Esophagus muscularis mucosa (tissue), 4 donors: Measurements from ENCODE around the gene BLOC1S5. TPM values are rescaled to one million over a fixed set of nuclear protein-coding genes. Genes with fewer than 3 reads are reported as not detected.

Experiments used
- DNase-seq: peaks from one replicate; pipeline ENCODE4 v3.0.0-alpha.2; 2017; ENCODE audit errors: extremely low spot score
- H3K27ac ChIP-seq, 4 donors: fragments of 200-600 bp; sonication (generic); replicated peaks in 1 of 4; 1 replicate in 3 of 4; 2 replicates in 1 of 4; pipeline ENCODE4 v1.5.1; 2016 to 2019; ENCODE audit warnings: mild to moderate bottlenecking in 1 of 4
- H3K27me3 ChIP-seq, 4 donors: fragments of 200-600 bp; sonication (generic); one replicate each; pipeline versions ENCODE4 v1.5.1 to v1.6.0; 2016 to 2019
- H3K36me3 ChIP-seq, 4 donors: fragments of 200-600 bp; sonication (generic); one replicate each; pipeline ENCODE4 v1.5.1; 2016 to 2019
- H3K4me1 ChIP-seq, 4 donors: fragments of 200-600 bp; sonication (generic); one replicate each; pipeline ENCODE4 v1.5.1; 2016 to 2019
- H3K4me3 ChIP-seq, 4 donors: fragments of 200-600 bp; sonication (generic); 1 replicate in 2 of 4; 2 replicates in 2 of 4; pipeline ENCODE4 v1.5.1; 2016 to 2019; ENCODE audit warnings: mild to moderate bottlenecking in 4 of 4, moderate library complexity in 1 of 4
- H3K9me3 ChIP-seq, 4 donors: fragments of 200-600 bp; sonication (generic); 1 replicate in 3 of 4; 2 replicates in 1 of 4; pipeline ENCODE4 v1.5.1; 2016 to 2019
- CTCF ChIP-seq, 3 experiments: fragments of 200-600 bp in 2 of 3; fragments of 450-650 bp in 1 of 3; sonication (generic) in 2 of 3; IDR thresholded peaks; one replicate each; pipeline ENCODE4 v1.5.1; 2017 to 2019; ENCODE audit warnings: antibody characterized with exemption in 3 of 3, mild to moderate bottlenecking in 2 of 3, moderate library complexity in 1 of 3
- EP300 ChIP-seq: sonication (generic); formaldehyde crosslinking; IDR thresholded peaks from one replicate; pipeline ENCODE4 v1.6.1; 2017; ENCODE audit warnings: antibody characterized with exemption
- POLR2A ChIP-seq: fragments of 450-650 bp; IDR thresholded peaks from one replicate; pipeline ENCODE4 v1.6.1; 2017; ENCODE audit warnings: antibody characterized with exemption, moderate library complexity, mild to moderate bottlenecking, low read depth
- POLR2AphosphoS5 ChIP-seq, 2 donors: sonication (generic); formaldehyde crosslinking; IDR thresholded peaks; one replicate each; pipeline ENCODE4 v1.6.1; 2017; ENCODE audit warnings: antibody characterized with exemption in 2 of 2
- WGBS: methylation state at CpG from one replicate; pipeline ENCODE4 v1.1.5; 2018; 5-methylcytosine and 5-hydroxymethylcytosine counted together
- intact Hi-C: fragments of 100-400 bp; cut with DNase I; formaldehyde crosslinking; loops from one replicate; pipeline ENCODE4 v1.15.1; 2023
- total RNA-seq, 4 donors: library from RNA; depleted of rRNA; stranded (reverse); fragments of >200 nt; gene quantifications; one replicate each; pipeline versions ENCODE4 v1.1.0 to v1.2.1, GENCODE V29; 2016

BLOC1S5 gene
- total RNA-seq, 4 donors from 2014 or later, result 10.4 to 15.6 (median 11.2) TPM

- 64% methylated on average over 5 of the region's 5 CpGs for WGBS
Measured at GRCh38 chr6:7974565-7974937, 89.6 kb downstream of the BLOC1S5 start.

GRCh38 chr6:7973584-7973983 is 90.6 kb downstream of the BLOC1S5 start:
- Histone ChIP-seq H3K9me3 (peaks cover 0 to 9% (median 0%) of the 10 kb centered on the region in 4 donors), H3K4me1 (peaks cover 14 to 25% (median 17%) of the 10 kb centered on the region in 4 donors), H3K4me3 (no peak overlapping the region), H3K27me3 (no peaks in the 10 kb centered on the region), H3K27ac (no peak overlapping the region), H3K36me3 (no peaks in the 10 kb centered on the region)
- TF ChIP-seq POLR2A (no peak), EP300 (no peak), POLR2AphosphoS5 (IDR thresholded peaks at IDR 0.05) (no peak), CTCF (IDR thresholded peaks at IDR 0.05) (no peak)
- intact Hi-C loops, result no loop called here
- DNase-seq, result no peak
- WGBS, result 92% methylated on average over 2 of the region's 2 CpGs

More at GRCh38 chr6:7974565-7974937, 89.6 kb downstream of the BLOC1S5 start:
- peaks cover 0 to 9% (median 0%) of the 10 kb centered on the region in 4 donors for H3K9me3 ChIP-seq
- no peak overlapping the region for H3K4me3 ChIP-seq
- no peaks in the 10 kb centered on the region for H3K27me3 ChIP-seq
- H3K27ac ChIP-seq, result peak overlapping the region; percentile 5 to 33 (median 18)
- intact Hi-C loops, result no loop called here
- no peaks in the 10 kb centered on the region for H3K36me3 ChIP-seq
- TF ChIP-seq POLR2A, result no peak
- TF ChIP-seq POLR2AphosphoS5 (IDR thresholded peaks at IDR 0.05), result no peak
- TF ChIP-seq EP300, result no peak
- no peak for TF ChIP-seq CTCF (IDR thresholded peaks at IDR 0.05)
- H3K4me1 ChIP-seq, result peaks cover 14 to 25% (median 17%) of the 10 kb centered on the region in 4 donors
- DNase-seq, result no peak

- H3K9me3 ChIP-seq, result peaks cover 0 to 9% (median 0%) of the 10 kb centered on the region in 4 donors
- no peaks in the 10 kb centered on the region for H3K36me3 ChIP-seq
- intact Hi-C loops, result no loop called here
- H3K27me3 ChIP-seq, result no peaks in the 10 kb centered on the region
- WGBS, result 94% methylated on average over 2 of the region's 2 CpGs
- H3K4me1 ChIP-seq, result peaks cover 14 to 23% (median 17%) of the 10 kb centered on the region in 4 donors
- no peak overlapping the region for H3K27ac ChIP-seq
- DNase-seq, result no peak
- no peak overlapping the region for H3K4me3 ChIP-seq
- TF ChIP-seq POLR2AphosphoS5 (IDR thresholded peaks at IDR 0.05) (no peak), CTCF (IDR thresholded peaks at IDR 0.05) (no peak), POLR2A (no peak), EP300 (no peak)
Measured at GRCh38 chr6:7971499-7971898, 92.7 kb downstream of the BLOC1S5 start.

GRCh38 chr6:7970616-7971015 is 93.6 kb downstream of the BLOC1S5 start:
- DNase-seq, result no peak
- TF ChIP-seq POLR2AphosphoS5 (IDR thresholded peaks at IDR 0.05) (no peak), POLR2A (no peak), CTCF (IDR thresholded peaks at IDR 0.05) (no peak), EP300 (no peak)
- intact Hi-C loops, result no loop called here
- 87% methylated on average over 3 of the region's 3 CpGs for WGBS
- no peaks in the 10 kb centered on the region for H3K36me3 ChIP-seq
- no peak overlapping the region for H3K4me3 ChIP-seq
- peaks cover 9 to 14% (median 11%) of the 10 kb centered on the region in 4 donors for H3K4me1 ChIP-seq
- H3K27me3 ChIP-seq, result no peaks in the 10 kb centered on the region
- H3K9me3 ChIP-seq, result peaks cover 0 to 9% (median 0%) of the 10 kb centered on the region in 4 donors
- no peak overlapping the region for H3K27ac ChIP-seq

Other genes starting within 250 kb of the BLOC1S5 start
- gene TXNDC5, start 153.6 kb downstream of the BLOC1S5 start, total RNA-seq, result 100 to 1,000 TPM in 2 of 4 donors, 10 to 100 TPM in 2; 61.5 to 116 (median 99.0) TPM
- gene EEF1E1, start 38.2 kb upstream of the BLOC1S5 start, total RNA-seq, result 10 to 100 TPM; 25.2 to 45.2 (median 37.1) TPM